ENCODE data around the gene TEX13D.

- TF ChIP-seq CTCF (IDR thresholded peaks at IDR 0.05; ENCODE audit: low read depth, low read length, poor library complexity, severe bottlenecking), result no peak
- TF ChIP-seq EZH2phosphoT487 (IDR thresholded peaks at IDR 0.05; ENCODE audit: borderline replicate concordance, low read length), result no peak
These were observed 5.5 kb downstream of the TEX13D start for GRCh38 chrX:124337916-124338315.

Measured in DOHH2 (cell line).